Esophagus muscularis mucosa (tissue), 3 donors: Measurements from ENCODE around the gene NDUFA12.

Source experiments
- POLR2A ChIP-seq: fragments of 450-650 bp; IDR thresholded peaks from one replicate; pipeline ENCODE4 v1.6.1; 2017; ENCODE audit warnings: antibody characterized with exemption, moderate library complexity, mild to moderate bottlenecking, low read depth
- POLR2AphosphoS5 ChIP-seq, 2 donors: sonication (generic); formaldehyde crosslinking; IDR thresholded peaks; one replicate each; pipeline ENCODE4 v1.6.1; 2017; ENCODE audit warnings: antibody characterized with exemption in 2 of 2
- TF ChIP-seq, protein P1 (sequence below), 3 experiments: fragments of 200-600 bp in 2 of 3; fragments of 450-650 bp in 1 of 3; sonication (generic) in 2 of 3; IDR thresholded peaks; one replicate each; pipeline ENCODE4 v1.5.1; 2017 to 2019; ENCODE audit warnings: antibody characterized with exemption in 3 of 3, mild to moderate bottlenecking in 2 of 3, moderate library complexity in 1 of 3

DNA sequence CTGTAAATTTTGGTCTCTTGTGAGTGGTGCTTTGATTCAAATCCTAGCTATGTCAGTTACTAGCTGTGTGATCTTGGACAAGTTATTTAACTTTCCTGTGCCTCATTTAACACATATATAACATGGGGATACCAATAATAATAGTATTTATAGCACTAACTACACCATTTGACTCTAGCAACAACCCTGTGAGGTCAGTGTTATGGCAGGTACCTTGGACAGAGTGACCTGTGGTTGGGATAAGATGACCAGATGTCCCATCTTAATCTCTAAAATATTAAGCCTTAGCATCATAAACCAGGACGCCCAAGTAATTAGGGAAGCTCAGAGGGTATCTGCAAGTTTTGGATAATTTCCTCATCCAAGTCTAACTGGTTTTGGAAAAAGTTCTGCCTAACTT, 73.7 kb downstream of the NDUFA12 start:
- TF ChIP-seq POLR2A: no peak
- no peak for TF ChIP-seq POLR2AphosphoS5 (IDR thresholded peaks at IDR 0.05)
- TF ChIP-seq, protein P1, sequence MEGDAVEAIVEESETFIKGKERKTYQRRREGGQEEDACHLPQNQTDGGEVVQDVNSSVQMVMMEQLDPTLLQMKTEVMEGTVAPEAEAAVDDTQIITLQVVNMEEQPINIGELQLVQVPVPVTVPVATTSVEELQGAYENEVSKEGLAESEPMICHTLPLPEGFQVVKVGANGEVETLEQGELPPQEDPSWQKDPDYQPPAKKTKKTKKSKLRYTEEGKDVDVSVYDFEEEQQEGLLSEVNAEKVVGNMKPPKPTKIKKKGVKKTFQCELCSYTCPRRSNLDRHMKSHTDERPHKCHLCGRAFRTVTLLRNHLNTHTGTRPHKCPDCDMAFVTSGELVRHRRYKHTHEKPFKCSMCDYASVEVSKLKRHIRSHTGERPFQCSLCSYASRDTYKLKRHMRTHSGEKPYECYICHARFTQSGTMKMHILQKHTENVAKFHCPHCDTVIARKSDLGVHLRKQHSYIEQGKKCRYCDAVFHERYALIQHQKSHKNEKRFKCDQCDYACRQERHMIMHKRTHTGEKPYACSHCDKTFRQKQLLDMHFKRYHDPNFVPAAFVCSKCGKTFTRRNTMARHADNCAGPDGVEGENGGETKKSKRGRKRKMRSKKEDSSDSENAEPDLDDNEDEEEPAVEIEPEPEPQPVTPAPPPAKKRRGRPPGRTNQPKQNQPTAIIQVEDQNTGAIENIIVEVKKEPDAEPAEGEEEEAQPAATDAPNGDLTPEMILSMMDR (IDR thresholded peaks at IDR 0.05): no peak
